GM23338 (cell line): ENCODE measurements around the gene HCN3. TPM values are rescaled to one million over a fixed set of nuclear protein-coding genes. Genes with fewer than 3 reads are reported as not detected.

Experiments used
- ATAC-seq: fragments of 200-7000 bp; cut with Tn5 transposase; 3 replicates; pipeline ENCODE4 v1.9.1; 2020
- DNase-seq: peaks from one replicate; pipeline ENCODE4 v3.0.0-alpha.2; 2015; ENCODE audit warnings: low spot score
- H2AFZ ChIP-seq: fragments of 200-600 bp; sonication (generic); 2 replicates; pipeline ENCODE4 v1.8.0; 2016; ENCODE audit warnings: antibody characterized with exemption, mild to moderate bottlenecking, moderate library complexity
- H3F3A ChIP-seq: fragments of 200-600 bp; sonication (generic); replicated peaks from 2 replicates; pipeline ENCODE4 v1.8.0; 2017; ENCODE audit warnings: antibody characterized with exemption, mixed run types, low read depth
- H3K27ac ChIP-seq: fragments of 200-600 bp; sonication (generic); 2 replicates; pipeline ENCODE4 v1.6.1; 2016; ENCODE audit warnings: low read depth
- H3K27me3 ChIP-seq: fragments of 200-600 bp; sonication (generic); 2 replicates; pipeline ENCODE4 v1.8.0; 2016; ENCODE audit warnings: mild to moderate bottlenecking, mixed run types, moderate library complexity; ENCODE audit not compliant: insufficient read depth
- H3K36me3 ChIP-seq: fragments of 200-600 bp; sonication (generic); 2 replicates; pipeline ENCODE4 v1.8.0; 2016; ENCODE audit warnings: mild to moderate bottlenecking; ENCODE audit not compliant: insufficient read depth
- H3K4me1 ChIP-seq: fragments of 200-600 bp; sonication (generic); 2 replicates; pipeline ENCODE4 v1.8.0; 2016; ENCODE audit warnings: mild to moderate bottlenecking, moderate library complexity; ENCODE audit not compliant: insufficient read depth
- H3K4me2 ChIP-seq: fragments of 200-600 bp; sonication (generic); 2 replicates; pipeline ENCODE4 v1.7.1; 2017; ENCODE audit warnings: mixed run types
- H3K4me3 ChIP-seq: fragments of 200-600 bp; sonication (generic); 2 replicates; pipeline ENCODE4 v1.6.1; 2016; ENCODE audit warnings: mixed run types
- H3K79me2 ChIP-seq: fragments of 200-600 bp; sonication (generic); replicated peaks from 2 replicates; pipeline ENCODE4 v1.8.0; 2017; ENCODE audit warnings: mild to moderate bottlenecking; ENCODE audit not compliant: insufficient read depth
- H3K9me2 ChIP-seq: fragments of 200-600 bp; sonication (generic); 2 replicates; pipeline ENCODE4 v1.8.0; 2017; ENCODE audit not compliant: insufficient read depth
- H4K20me1 ChIP-seq: fragments of 200-600 bp; sonication (generic); replicated peaks from 2 replicates; pipeline ENCODE4 v1.8.0; 2017; ENCODE audit warnings: mild to moderate bottlenecking; ENCODE audit not compliant: insufficient read depth
- H3K27ac Mint-ChIP-seq: 2 replicates; pipeline ENCODE4 v1.8.0; 2020; ENCODE audit warnings: inconsistent platforms, mild to moderate bottlenecking, moderate library complexity, mixed read lengths
- H3K27me3 Mint-ChIP-seq: 3 replicates; pipeline ENCODE4 v1.8.0; 2022; ENCODE audit warnings: low read depth, mild to moderate bottlenecking, moderate library complexity, mixed read lengths, inconsistent platforms; ENCODE audit not compliant: insufficient read depth, poor library complexity
- H3K36me3 Mint-ChIP-seq: 3 replicates; pipeline ENCODE4 v1.8.0; 2021; ENCODE audit warnings: low read depth, mild to moderate bottlenecking, inconsistent platforms, moderate library complexity, mixed read lengths
- H3K4me1 Mint-ChIP-seq: 3 replicates; pipeline ENCODE4 v1.8.0; 2020; ENCODE audit warnings: mild to moderate bottlenecking, inconsistent platforms, mixed read lengths
- H3K4me3 Mint-ChIP-seq: 3 replicates; pipeline ENCODE4 v1.8.0; 2021; ENCODE audit warnings: moderate library complexity, mild to moderate bottlenecking, inconsistent platforms, mixed read lengths
- H3K9me3 Mint-ChIP-seq: 3 replicates; pipeline ENCODE4 v1.8.0; 2020; ENCODE audit warnings: moderate library complexity, mild to moderate bottlenecking, inconsistent platforms, mixed read lengths
- CREB1 ChIP-seq: fragments of 250-450 bp; sonication (Bioruptor Pico); IDR thresholded peaks from 2 replicates; pipeline ENCODE4 v1.5.0; 2020; ENCODE audit warnings: low read depth, mild to moderate bottlenecking, moderate library complexity
- CTCF ChIP-seq, 2 experiments: fragments of 200-600 bp in 1 of 2; sonication (generic) in 1 of 2; conservative IDR thresholded peaks; 2 replicates each; pipeline versions ENCODE4 v1.5.1 to v1.6.1; 2016 to 2017; ENCODE audit warnings: antibody characterized with exemption in 2 of 2, low read depth in 2 of 2, mild to moderate bottlenecking in 2 of 2, moderate library complexity in 1 of 2
- ETS1 ChIP-seq: IDR thresholded peaks from 2 replicates; pipeline ENCODE4 v1.6.1; 2016; ENCODE audit warnings: antibody characterized with exemption
- EZH2 ChIP-seq: fragments of 200-600 bp; sonication (generic); IDR thresholded peaks from one replicate; pipeline ENCODE4 v1.8.0; 2017; ENCODE audit warnings: antibody characterized with exemption, mild to moderate bottlenecking, low read depth; ENCODE audit not compliant: unreplicated experiment
- EZH2phosphoT487 ChIP-seq: fragments of 200-600 bp; sonication (generic); IDR thresholded peaks from one replicate; pipeline ENCODE4 v1.8.1; 2018; ENCODE audit warnings: antibody characterized with exemption; ENCODE audit not compliant: unreplicated experiment
- NANOG ChIP-seq: IDR thresholded peaks from 2 replicates; pipeline ENCODE4 v1.6.1; 2016; ENCODE audit warnings: antibody characterized with exemption, borderline replicate concordance
- POLR2AphosphoS5 ChIP-seq: IDR thresholded peaks from 2 replicates; pipeline ENCODE4 v1.6.1; 2016; ENCODE audit warnings: antibody characterized with exemption, low read depth
- REST ChIP-seq: IDR thresholded peaks from one replicate; pipeline ENCODE4 v1.6.1; 2018; ENCODE audit warnings: antibody characterized with exemption; ENCODE audit not compliant: unreplicated experiment
- STAT1 ChIP-seq: IDR thresholded peaks from one replicate; pipeline ENCODE4 v1.6.1; 2016; ENCODE audit warnings: antibody characterized with exemption; ENCODE audit not compliant: unreplicated experiment
- ZNF114 ChIP-seq: fragments of 250-450 bp; sonication (Bioruptor Pico); IDR thresholded peaks from 2 replicates; pipeline ENCODE4 v1.5.0; 2020; ENCODE audit warnings: mild to moderate bottlenecking, moderate library complexity
- ZNF331 ChIP-seq: fragments of 250-450 bp; sonication (Bioruptor Pico); IDR thresholded peaks from 2 replicates; pipeline ENCODE4 v1.5.0; 2020; ENCODE audit warnings: low read depth, mild to moderate bottlenecking, moderate library complexity
- polyA plus RNA-seq: library from polyadenylated mRNA; unstranded; fragments of >200 nt; fragmentation: Nextera tagmentation; extraction: Ambion mirVana; gene quantifications from 2 replicates; pipeline ENCODE4 v1.2.1, GENCODE V29; 2016
- total RNA-seq: library from RNA; depleted of rRNA; stranded (reverse); fragments of >200 nt; shearing (Covaris generic); gene quantifications from 2 replicates; pipeline ENCODE4 v1.2.3, GENCODE V29; 2014

The HCN3 gene
- total and polyA plus RNA-seq, 2 experiments from 2014 or later = 3.4 to 4.9 TPM

GRCh38 chr1:155244368-155245162, 32.7 kb upstream of the HCN3 start:
- TF ChIP-seq CREB1 (peak; percentile 89), NANOG (0 out of 2 replicates have a peak, but pooled peaks have one; percentile 20), STAT1 (no peak), POLR2AphosphoS5 (peak; percentile 86), ZNF114 (CRISPR knock-in tag) (no peak), CTCF (conservative IDR thresholded peaks at IDR 0.05; ENCODE audit: low read depth in 2 of 2) (peak in 1 of 2 experiments; percentile 38; a peak in 2 of 4 replicates), ETS1 (peak; percentile 58), EZH2 (no peak)
- Histone ChIP-seq H2AFZ (peak overlapping the region; percentile 2), H3K4me3 (peak overlapping the region; percentile 70), H3F3A (0 out of 2 replicates have a peak, but pooled peaks cover 10% of the 10 kb centered on the region), H3K4me2 (peak overlapping the region; percentile 90), H3K36me3 (no peaks in the 10 kb centered on the region), H3K27me3 (peaks cover 30% of the 10 kb centered on the region), H3K9me2 (no peaks in the 10 kb centered on the region), H3K27ac (peak overlapping the region; percentile 91), H3K4me1 (peaks cover 19% of the 10 kb centered on the region), H3K79me2 (0 out of 2 replicates have a peak, but pooled peaks cover 7% of the 10 kb centered on the region), H4K20me1 (no peaks in the 10 kb centered on the region)
- peaks cover 23% of the 10 kb centered on the region; the same call in 2 of the 3 replicates for H3K36me3 Mint-ChIP-seq
- peaks cover 33% of the 10 kb centered on the region for H3K27me3 Mint-ChIP-seq
- ATAC-seq (peak; percentile 92), DNase-seq (peak; percentile 100)
- peaks cover 17% of the 10 kb centered on the region for H3K4me1 Mint-ChIP-seq
- H3K27ac Mint-ChIP-seq = peak overlapping the region; percentile 47
- H3K9me3 Mint-ChIP-seq = no peaks in the 10 kb centered on the region
- H3K4me3 Mint-ChIP-seq = peak overlapping the region; percentile 69

GRCh38 chr1:155245163-155245524, 32.1 kb upstream of the HCN3 start:
- Histone ChIP-seq H3K79me2 (0 out of 2 replicates have a peak, but pooled peaks cover 7% of the 10 kb centered on the region), H3F3A (0 out of 2 replicates have a peak, but pooled peaks cover 13% of the 10 kb centered on the region), H3K9me2 (no peaks in the 10 kb centered on the region), H3K4me2 (peak overlapping the region; percentile 88), H4K20me1 (no peaks in the 10 kb centered on the region), H3K27me3 (peaks cover 30% of the 10 kb centered on the region), H3K27ac (peak overlapping the region; percentile 91), H3K4me3 (peak overlapping the region; percentile 70), H3K36me3 (no peaks in the 10 kb centered on the region), H3K4me1 (peaks cover 22% of the 10 kb centered on the region), H2AFZ (peak overlapping the region; percentile 2; the same call in 1 of the 2 replicates)
- Mint-ChIP-seq H3K4me3 (peak overlapping the region; percentile 69), H3K9me3 (no peaks in the 10 kb centered on the region), H3K4me1 (peaks cover 17% of the 10 kb centered on the region), H3K36me3 (peaks cover 23% of the 10 kb centered on the region; the same call in 2 of the 3 replicates), H3K27me3 (peaks cover 33% of the 10 kb centered on the region), H3K27ac (peak overlapping the region; percentile 47)
- DNase-seq = no peak
- no peak for ATAC-seq
- TF ChIP-seq POLR2AphosphoS5 (no peak), REST (no peak), ETS1 (no peak), ZNF331 (CRISPR knock-in tag) (no peak), EZH2phosphoT487 (no peak), ZNF114 (CRISPR knock-in tag) (no peak), NANOG (no peak), CTCF (conservative IDR thresholded peaks at IDR 0.05; ENCODE audit: low read depth in 2 of 2) (no peak), EZH2 (no peak)
